GM18517 (cell line): ENCODE results near the gene KLC1.
"Not testable (repeated sequence)": the region's sequence is repeated elsewhere in the genome, so short reads cannot be mapped to it uniquely, and the experiment has no call there.

Experiments
- ATAC-seq: cut with Tn5 transposase; IDR thresholded peaks from one replicate; pipeline ENCODE4 v1.9.1; 2021; ENCODE audit warnings: mild to moderate bottlenecking, moderate library complexity; ENCODE audit not compliant: unreplicated experiment

KLC1 gene

GRCh38 chr14:103625356-103626095, 3.5 kb upstream of the KLC1 start:
- ATAC-seq = no peak

GRCh38 chr14:103626146-103626850, 2.7 kb upstream of the KLC1 start:
- ATAC-seq = no peak

GRCh38 chr14:103627073-103628025, 1.7 kb upstream of the KLC1 start:
- ATAC-seq = no peak

GRCh38 chr14:103628221-103628683, 759 bp upstream of the KLC1 start:
- ATAC-seq = no peak

- no peak for ATAC-seq
These were observed 601 bp downstream of the KLC1 start for GRCh38 chr14:103629503-103630121.

GRCh38 chr14:103630364-103631108, 1.5 kb downstream of the KLC1 start:
- no peak for ATAC-seq

GRCh38 chr14:103633391-103633790, 4.4 kb downstream of the KLC1 start:
- no peak for ATAC-seq

- ATAC-seq = no peak
These were observed 5.1 kb downstream of the KLC1 start for GRCh38 chr14:103634156-103634555.

GRCh38 chr14:103638594-103638993, 9.6 kb downstream of the KLC1 start:
- ATAC-seq = no peak

- no peak for ATAC-seq
These were observed 12.2 kb downstream of the KLC1 start for GRCh38 chr14:103641161-103641560.

GRCh38 chr14:103646189-103646588, 17.2 kb downstream of the KLC1 start:
- no peak for ATAC-seq

- no peak for ATAC-seq
These were observed 20.0 kb downstream of the KLC1 start for GRCh38 chr14:103649001-103649400.

- ATAC-seq = no peak
These were observed 21.2 kb downstream of the KLC1 start for GRCh38 chr14:103650213-103650612.

- ATAC-seq = no peak
These were observed 22.6 kb downstream of the KLC1 start for GRCh38 chr14:103651585-103651984.

- ATAC-seq = no peak
These were observed 23.8 kb downstream of the KLC1 start for GRCh38 chr14:103652806-103653205.

- not testable (repeated sequence) for ATAC-seq
These were observed 24.3 kb downstream of the KLC1 start for GRCh38 chr14:103653336-103653735.

GRCh38 chr14:103653805-103654204, 24.8 kb downstream of the KLC1 start:
- no peak for ATAC-seq

GRCh38 chr14:103654619-103655018, 25.6 kb downstream of the KLC1 start:
- ATAC-seq = no peak

- ATAC-seq = no peak
These were observed 27.2 kb downstream of the KLC1 start for GRCh38 chr14:103656031-103656755.
